Activated CD8-positive, alpha-beta memory T cell treated with anti-CD3 and anti-CD28 coated beads, Interleukin-2, amount 10 ng/mL, durations not matched to agents 7 days and 5 days (primary cell): ENCODE data around the gene CLEC18B. TPM values are rescaled to one million over a fixed set of nuclear protein-coding genes. Genes with fewer than 3 reads are reported as not detected.
"Not testable (repeated sequence)": the region's sequence is repeated elsewhere in the genome, so short reads cannot be mapped to it uniquely, and the experiment has no call there.

Source experiments
- ATAC-seq: fragments of 150-1000 bp; cut with Tn5 transposase; one replicate; pipeline ENCODE4 v1.10.0; 2021; ENCODE audit warnings: moderate library complexity
- CTCF ChIA-PET: fragments of 350-600 bp; sonication (Branson Sonifier 250); formaldehyde crosslinking; loops from one replicate; lab custom pipeline; 2021; ENCODE audit warnings: antibody characterized with exemption; lab: Charles Lee
- DNase-seq: peaks from one replicate; pipeline ENCODE4 v3.0.0-alpha.2; 2020
- H3K27ac Mint-ChIP-seq: one replicate; pipeline ENCODE4 v1.8.0; 2021; ENCODE audit warnings: mild to moderate bottlenecking, mixed read lengths
- H3K27me3 Mint-ChIP-seq: one replicate; pipeline ENCODE4 v1.8.0; 2021; ENCODE audit warnings: mixed read lengths
- H3K36me3 Mint-ChIP-seq: one replicate; pipeline ENCODE4 v1.8.0; 2021; ENCODE audit warnings: mild to moderate bottlenecking, mixed read lengths
- H3K4me1 Mint-ChIP-seq: one replicate; pipeline ENCODE4 v1.8.0; 2021; ENCODE audit warnings: mixed read lengths
- H3K4me3 Mint-ChIP-seq: one replicate; pipeline ENCODE4 v1.8.0; 2021; ENCODE audit warnings: mild to moderate bottlenecking, moderate library complexity, mixed read lengths
- H3K9me3 Mint-ChIP-seq: one replicate; pipeline ENCODE4 v1.8.0; 2022; ENCODE audit warnings: low read depth, mixed read lengths
- total RNA-seq, 2 experiments: library from RNA; stranded (reverse); gene quantifications; one replicate each; pipeline ENCODE4 v1.2.3, GENCODE V29; 2021

CLEC18B gene
- total RNA-seq, 2 experiments from 2014 or later: 0.59 to 0.67 TPM

GRCh38 chr16:74410057-74410957 lies 11.0 kb downstream of the CLEC18B start:
- H3K4me3 Mint-ChIP-seq, H3K27me3 Mint-ChIP-seq, H3K9me3 Mint-ChIP-seq, H3K4me1 Mint-ChIP-seq, DNase-seq, CTCF ChIA-PET, H3K27ac Mint-ChIP-seq, ATAC-seq, H3K36me3 Mint-ChIP-seq: not testable (repeated sequence)

GRCh38 chr16:74409185-74409981 lies 11.9 kb downstream of the CLEC18B start:
- H3K4me1 Mint-ChIP-seq, ATAC-seq, H3K27ac Mint-ChIP-seq, H3K36me3 Mint-ChIP-seq, DNase-seq, H3K9me3 Mint-ChIP-seq, H3K27me3 Mint-ChIP-seq, H3K4me3 Mint-ChIP-seq, CTCF ChIA-PET: not testable (repeated sequence)

- H3K9me3 Mint-ChIP-seq, H3K27ac Mint-ChIP-seq, ATAC-seq, H3K4me1 Mint-ChIP-seq, H3K4me3 Mint-ChIP-seq, H3K27me3 Mint-ChIP-seq, DNase-seq, CTCF ChIA-PET, H3K36me3 Mint-ChIP-seq: not testable (repeated sequence)
Observed at GRCh38 chr16:74407362-74407705, 13.9 kb downstream of the CLEC18B start.

- H3K36me3 Mint-ChIP-seq, ATAC-seq, H3K4me1 Mint-ChIP-seq, DNase-seq, H3K27me3 Mint-ChIP-seq, H3K9me3 Mint-ChIP-seq, CTCF ChIA-PET, H3K4me3 Mint-ChIP-seq, H3K27ac Mint-ChIP-seq: not testable (repeated sequence)
Observed at GRCh38 chr16:74406600-74407361, 14.5 kb downstream of the CLEC18B start.

DNA sequence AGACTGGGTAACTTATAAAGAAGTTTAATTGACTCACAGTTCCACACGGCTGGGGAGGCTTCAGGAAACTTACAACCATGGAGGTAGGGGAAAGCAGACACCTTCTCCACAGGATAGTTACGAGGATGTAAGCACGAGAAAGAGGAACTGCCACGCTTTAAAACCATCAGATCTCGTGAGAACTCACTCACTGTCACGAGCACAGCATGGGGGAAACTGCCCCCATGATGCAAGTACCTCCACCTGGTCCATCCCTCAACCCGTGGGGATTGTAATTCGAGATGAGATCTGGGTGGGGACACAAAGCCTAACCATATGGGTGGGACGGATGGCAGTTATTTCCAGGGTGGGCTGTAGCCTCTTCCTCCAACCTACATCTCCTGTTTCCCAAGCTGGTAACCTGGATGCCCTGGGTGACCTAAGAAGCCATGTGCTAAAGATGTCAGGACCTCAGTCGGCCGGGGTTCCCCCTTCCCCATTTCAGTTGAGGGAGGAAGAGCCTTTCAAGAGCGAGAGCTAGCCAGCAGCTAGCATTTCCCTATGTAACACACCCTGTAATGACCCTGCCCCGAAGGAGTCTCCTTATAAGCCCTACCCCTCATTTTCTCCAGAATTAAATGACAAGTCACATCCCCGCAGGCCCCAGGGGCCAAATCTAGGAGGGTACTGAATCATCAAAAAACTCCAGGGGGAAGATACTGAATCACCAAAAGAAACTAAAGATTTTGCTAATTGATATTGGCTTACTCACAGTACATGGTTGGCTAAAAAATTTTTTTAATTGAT lies 16.9 kb downstream of the CLEC18B start:
- H3K27me3 Mint-ChIP-seq, CTCF ChIA-PET, H3K9me3 Mint-ChIP-seq, H3K36me3 Mint-ChIP-seq, H3K4me3 Mint-ChIP-seq, H3K4me1 Mint-ChIP-seq, ATAC-seq, H3K27ac Mint-ChIP-seq, DNase-seq: not testable (repeated sequence)

GRCh38 chr16:74400238-74400637 lies 21.0 kb downstream of the CLEC18B start:
- ATAC-seq, H3K4me1 Mint-ChIP-seq, H3K27ac Mint-ChIP-seq, H3K4me3 Mint-ChIP-seq, H3K9me3 Mint-ChIP-seq, H3K27me3 Mint-ChIP-seq, H3K36me3 Mint-ChIP-seq, DNase-seq, CTCF ChIA-PET: not testable (repeated sequence)

DNA sequence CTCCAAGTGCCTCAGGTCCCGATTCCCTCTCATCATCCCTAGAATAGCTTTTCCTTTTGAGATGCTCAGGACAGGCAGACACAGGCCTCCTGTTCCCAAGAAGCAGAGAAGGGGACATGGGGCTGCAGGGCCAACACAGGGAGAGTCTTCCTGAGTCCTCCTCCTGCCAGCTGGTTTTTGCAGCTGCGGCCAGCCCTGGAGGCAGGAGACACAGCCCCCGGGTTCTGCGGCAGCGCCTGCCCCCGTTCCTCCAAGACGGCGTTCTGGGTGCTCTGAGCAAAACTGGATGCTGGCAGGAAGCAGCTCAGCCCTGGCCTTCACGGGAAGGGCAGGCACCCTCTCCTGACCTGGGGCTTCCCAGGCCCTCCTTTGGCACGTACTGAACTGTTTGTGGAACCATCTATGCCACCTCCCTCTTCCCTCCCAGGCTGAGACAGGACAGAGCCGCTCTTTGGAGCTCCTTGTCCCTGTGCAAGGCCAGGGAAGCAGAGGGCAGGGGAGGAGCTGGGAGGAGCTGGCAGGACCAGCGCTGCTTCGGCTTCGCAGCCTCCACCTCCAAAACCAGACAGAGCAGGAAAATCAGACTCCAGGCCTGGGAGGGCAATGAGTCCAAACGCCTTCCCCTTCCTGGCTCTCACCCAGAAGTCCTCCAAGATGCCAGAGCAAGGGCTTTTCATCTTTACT lies 22.9 kb downstream of the CLEC18B start:
- H3K4me1 Mint-ChIP-seq, ATAC-seq, H3K27ac Mint-ChIP-seq, H3K27me3 Mint-ChIP-seq, CTCF ChIA-PET, H3K9me3 Mint-ChIP-seq, H3K4me3 Mint-ChIP-seq, H3K36me3 Mint-ChIP-seq, DNase-seq: not testable (repeated sequence)

- ATAC-seq, CTCF ChIA-PET, H3K36me3 Mint-ChIP-seq, H3K4me1 Mint-ChIP-seq, H3K4me3 Mint-ChIP-seq, H3K9me3 Mint-ChIP-seq, H3K27me3 Mint-ChIP-seq, H3K27ac Mint-ChIP-seq, DNase-seq: not testable (repeated sequence)
Observed at GRCh38 chr16:74396521-74397017, 24.7 kb downstream of the CLEC18B start.

- ATAC-seq, H3K27me3 Mint-ChIP-seq, H3K27ac Mint-ChIP-seq, H3K4me1 Mint-ChIP-seq, H3K36me3 Mint-ChIP-seq, H3K9me3 Mint-ChIP-seq, H3K4me3 Mint-ChIP-seq, CTCF ChIA-PET, DNase-seq: not testable (repeated sequence)
Observed at GRCh38 chr16:74394604-74395003, 26.7 kb downstream of the CLEC18B start.

GRCh38 chr16:74394131-74394530 lies 27.1 kb downstream of the CLEC18B start:
- CTCF ChIA-PET, ATAC-seq, DNase-seq, H3K4me3 Mint-ChIP-seq, H3K27me3 Mint-ChIP-seq, H3K4me1 Mint-ChIP-seq, H3K27ac Mint-ChIP-seq, H3K36me3 Mint-ChIP-seq, H3K9me3 Mint-ChIP-seq: not testable (repeated sequence)

- H3K27ac Mint-ChIP-seq, H3K36me3 Mint-ChIP-seq, H3K9me3 Mint-ChIP-seq, CTCF ChIA-PET, H3K4me3 Mint-ChIP-seq, DNase-seq, ATAC-seq, H3K27me3 Mint-ChIP-seq, H3K4me1 Mint-ChIP-seq: not testable (repeated sequence)
Observed at GRCh38 chr16:74391454-74392050, 29.7 kb downstream of the CLEC18B start.
